Bone marrow (tissue), 2 donors: Measurements from ENCODE around the gene SLC16A3.
"Not testable (repeated sequence)": the region's sequence is repeated elsewhere in the genome, so short reads cannot be mapped to it uniquely, and the experiment has no call there.

ENCODE experiments used
- DNase-seq, 2 donors: peaks; one replicate each; lab custom pipeline; 2025; lab: John Stamatoyannopoulos, UW

The SLC16A3 gene

DNA sequence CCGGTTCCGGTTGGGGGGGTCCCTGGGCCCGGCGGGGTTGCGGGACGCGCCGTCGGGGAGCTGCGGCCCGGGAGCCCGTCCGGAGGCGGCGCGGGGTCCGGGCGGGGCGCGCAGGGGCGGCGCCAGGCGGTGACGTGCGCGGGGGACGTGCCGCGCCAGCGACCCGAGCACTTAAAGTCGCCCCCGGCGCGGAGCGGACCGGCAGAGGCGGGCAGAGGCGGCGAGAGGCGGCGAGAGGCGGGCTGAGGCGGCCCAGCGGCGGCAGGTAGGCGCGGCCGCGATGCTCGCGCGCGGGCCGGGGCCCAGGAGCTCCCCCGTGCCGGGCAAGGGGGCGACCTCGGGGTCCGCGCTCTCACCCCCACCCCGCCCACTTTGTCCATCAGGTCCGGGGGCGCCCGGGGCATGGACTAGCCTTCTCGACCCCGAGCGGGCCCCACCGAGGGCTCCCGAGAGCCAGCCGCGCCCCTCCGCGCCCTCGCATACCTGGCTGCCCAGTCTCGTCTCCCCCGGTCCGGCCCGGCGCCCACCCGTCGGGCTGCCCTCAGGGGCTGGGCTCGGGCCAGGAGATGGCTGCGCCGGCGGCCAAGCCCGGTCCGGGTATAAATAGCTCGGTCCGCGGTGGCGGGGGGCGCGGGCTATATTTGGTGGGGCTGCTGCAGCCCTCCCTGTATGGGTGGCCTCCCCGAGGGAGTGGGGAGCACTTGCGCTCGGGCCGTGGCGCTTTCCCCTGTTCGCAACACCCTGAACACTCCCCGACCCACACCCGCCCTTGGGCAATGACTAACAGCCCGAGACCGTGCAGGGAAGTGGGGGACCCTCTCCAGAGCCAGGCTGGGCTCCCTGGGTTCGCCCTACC lies at the start of gene SLC16A3:
TSS of gene SLC16A3 (plus strand) at position 201 of the 856 bp plus-strand sequence. CDS start 6,967 bp downstream, outside the sequence.
- peak in 1 of 2 donors; percentile 81 for DNase-seq

DNA sequence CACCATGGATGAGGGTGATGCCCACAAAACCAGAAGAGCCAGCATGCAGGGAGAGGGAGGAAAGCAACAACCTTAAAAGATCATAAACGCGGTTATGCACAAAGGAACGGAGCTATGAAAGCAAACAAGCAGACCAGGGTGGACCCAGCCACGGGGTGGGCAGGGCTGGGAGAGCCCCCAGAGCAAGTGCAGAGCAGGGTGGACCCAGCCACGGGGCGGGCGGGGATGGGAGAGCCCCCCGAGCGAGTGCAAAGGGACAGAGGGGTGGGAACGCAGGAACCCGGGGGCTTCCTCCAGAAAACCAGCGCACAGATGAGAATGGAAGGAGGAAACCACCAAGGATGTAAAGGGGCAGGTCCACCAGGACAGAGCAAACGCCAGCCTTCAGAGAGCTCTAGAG lies 49.4 kb upstream of the SLC16A3 start:
- DNase-seq, result no peak

DNA sequence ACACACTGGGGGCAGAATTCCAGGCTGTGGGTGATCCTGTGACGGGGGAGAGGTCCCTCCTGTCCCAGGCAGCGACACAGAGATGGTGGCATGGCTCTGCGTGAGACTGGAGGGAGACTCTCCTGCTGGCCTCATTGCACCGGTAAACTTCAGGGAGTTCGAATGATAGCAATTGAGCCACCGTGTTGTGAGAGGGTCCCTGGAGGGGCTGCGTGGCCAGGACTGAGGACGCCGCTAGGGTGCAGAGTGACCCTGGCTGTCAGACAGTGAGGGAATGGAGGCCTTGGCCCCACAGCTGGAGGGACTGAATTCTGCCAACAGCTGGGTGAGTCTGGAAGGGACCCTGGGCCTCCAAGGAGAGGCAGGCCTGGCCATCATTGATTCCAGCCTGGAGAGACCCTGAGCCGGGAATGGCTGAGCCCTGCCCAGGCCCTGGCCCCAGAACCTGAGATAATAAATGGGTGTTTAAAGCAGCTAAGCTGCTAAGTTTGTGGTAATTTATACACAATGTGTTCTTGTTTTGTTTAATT lies 48.8 kb upstream of the SLC16A3 start:
- no peak for DNase-seq

DNA sequence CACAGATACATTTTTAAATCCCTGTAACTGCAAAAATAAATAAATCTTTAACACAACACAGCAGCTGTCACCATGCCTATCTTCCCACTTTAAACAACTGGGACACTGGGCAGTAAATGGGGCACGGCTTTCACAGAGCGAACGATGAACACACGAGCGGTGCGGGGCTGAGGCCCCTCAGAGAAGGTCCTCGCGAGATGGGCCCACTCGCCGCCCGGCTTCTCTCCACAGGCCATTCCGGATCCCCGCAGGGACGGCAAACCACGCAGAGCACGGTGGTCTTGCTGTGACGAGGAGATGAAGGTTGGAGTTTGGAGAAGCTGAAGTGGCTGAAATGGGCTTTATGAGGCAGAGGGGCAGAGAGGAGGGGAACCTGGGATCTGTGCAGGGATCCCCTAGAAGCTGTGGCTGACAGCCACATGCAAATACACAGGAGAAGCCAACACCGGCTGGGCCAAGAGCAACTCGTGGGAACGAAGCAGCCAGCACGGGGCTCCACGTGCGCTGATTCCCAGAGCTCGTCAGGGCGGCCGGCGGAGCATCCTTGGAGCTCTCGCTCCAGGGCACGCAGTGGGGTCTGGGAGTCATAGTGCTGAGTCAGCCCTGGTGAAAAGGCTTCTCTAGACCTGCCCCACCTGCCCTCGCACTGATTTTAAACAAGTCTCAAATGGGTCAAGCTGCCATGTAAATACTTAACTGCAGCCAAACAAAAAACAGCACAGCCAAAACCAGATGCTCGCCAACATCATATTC lies 47.9 kb upstream of the SLC16A3 start:
- no peak for DNase-seq

DNA sequence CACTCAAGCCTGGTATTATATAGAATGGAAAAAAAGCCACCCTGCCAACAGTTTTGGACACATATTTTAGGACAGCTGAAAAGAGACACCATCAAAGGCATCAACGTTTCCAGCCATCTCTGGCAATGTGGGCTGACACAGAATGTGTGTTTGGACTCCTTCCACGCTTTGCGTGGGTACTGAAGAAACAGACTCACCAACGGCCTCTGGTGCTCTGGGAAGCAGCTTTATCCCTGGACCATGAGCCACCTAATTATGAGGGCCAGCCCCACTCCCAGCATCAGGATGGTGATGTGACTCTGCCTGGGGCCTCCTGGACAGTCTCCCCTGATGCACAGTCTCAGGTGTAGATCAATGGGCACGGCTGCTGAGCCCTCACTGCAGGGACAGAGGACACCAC lies 44.1 kb upstream of the SLC16A3 start:
- no peak for DNase-seq

DNA sequence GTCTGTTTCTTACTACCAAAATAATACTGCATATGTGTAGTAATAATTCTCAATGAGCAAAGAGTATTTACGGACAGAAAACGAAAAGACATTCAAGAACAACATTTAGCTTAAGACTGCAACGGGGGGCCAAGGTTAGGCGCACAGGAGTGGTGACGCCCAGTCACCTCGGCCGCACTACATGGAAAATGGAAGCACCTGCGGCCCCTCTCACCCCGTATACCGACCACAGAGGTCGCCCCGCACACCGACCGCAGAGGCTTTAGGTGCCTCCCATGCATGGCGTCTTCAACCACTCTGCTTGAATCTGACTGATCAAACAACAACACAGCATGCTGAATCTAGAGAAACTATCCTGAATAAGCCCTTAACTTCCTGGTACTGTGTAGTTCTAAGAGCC lies 42.6 kb upstream of the SLC16A3 start:
- DNase-seq, result no peak

DNA sequence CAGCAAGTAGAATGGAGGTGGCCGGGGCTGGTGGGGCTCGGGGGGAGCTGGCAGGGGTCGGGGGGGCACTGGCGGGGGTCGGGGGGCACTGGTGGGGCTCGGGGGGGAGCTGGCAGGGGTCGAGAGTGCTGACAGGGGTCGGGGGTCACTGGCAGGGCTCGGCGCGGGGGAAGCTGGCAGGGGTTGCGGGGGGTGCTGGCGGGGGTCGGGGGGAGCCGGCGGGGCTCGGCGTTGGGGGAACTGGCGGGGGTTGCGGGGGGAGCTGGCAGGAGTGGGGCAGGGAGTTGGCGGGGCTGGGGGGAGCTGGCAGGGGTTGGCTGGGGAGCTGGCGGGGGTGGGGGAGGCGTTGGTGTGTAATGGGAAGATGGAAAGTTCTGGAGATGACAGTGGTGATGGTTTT lies 41.3 kb upstream of the SLC16A3 start:
- no peak for DNase-seq

DNA sequence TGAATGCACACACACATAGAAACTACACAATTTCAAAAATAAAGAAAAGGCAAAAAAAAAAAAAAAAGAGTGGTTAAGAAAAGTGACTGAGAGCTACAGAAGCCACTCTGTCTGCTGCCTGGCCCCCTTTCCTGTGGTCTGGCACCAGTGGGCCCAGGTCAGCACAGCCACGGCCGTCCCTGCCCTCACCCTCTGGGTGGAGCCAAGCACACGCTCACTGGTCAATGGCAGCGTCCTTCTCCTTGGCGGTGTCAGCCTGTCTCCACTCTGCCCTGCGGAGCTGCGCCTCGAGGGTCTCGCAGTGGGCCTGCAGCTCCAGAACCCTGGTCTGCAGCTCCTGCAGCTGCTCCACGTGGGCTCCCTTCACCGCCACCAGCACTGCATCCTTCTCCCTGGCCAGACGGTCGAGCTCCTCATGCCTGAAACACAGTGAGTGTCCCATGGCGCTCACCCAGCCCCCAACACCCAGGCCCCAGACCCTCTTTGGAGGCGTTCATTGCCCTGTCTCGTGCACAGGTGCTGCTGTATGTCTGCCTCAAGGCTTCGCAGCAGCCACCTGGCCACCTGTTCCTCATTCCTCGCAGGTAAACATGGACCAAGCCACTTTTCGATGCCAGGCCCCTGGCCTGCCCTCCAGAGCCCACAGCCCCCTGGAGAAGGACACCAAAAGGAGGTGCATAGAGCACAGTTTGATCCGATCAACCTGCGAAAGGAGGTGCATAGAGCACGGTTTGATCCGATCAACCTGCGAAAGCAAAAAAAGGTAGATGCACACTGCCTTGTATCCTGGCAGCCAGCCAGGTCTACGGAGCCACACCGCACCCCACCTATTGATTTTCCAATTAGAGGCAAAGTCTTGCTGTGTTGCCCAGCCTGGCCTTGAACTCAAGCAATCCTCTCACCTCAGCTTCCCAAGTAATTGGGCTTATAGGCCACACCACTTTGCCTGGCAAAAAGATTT lies 40.6 kb upstream of the SLC16A3 start:
- no peak for DNase-seq

DNA sequence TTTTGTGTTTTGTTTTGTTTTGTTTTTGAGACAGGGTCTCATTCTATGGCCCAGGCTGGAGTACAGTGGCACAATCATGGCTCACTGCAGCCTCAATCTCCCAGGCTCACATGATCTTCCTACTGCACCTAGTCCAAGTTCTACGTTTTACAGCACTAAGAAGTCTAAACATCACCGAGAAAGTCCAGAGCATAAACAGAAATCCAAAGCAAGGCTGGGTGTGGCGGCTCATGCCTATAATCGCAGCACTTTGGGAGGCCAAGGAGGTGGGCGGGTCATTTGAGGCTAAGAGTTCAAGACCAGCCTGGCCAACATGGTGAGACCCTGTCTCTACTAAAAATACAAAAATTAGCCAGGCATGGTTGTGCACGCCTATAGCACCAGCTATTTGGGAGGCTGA lies 35.8 kb upstream of the SLC16A3 start:
- DNase-seq, result not testable (repeated sequence)

DNA sequence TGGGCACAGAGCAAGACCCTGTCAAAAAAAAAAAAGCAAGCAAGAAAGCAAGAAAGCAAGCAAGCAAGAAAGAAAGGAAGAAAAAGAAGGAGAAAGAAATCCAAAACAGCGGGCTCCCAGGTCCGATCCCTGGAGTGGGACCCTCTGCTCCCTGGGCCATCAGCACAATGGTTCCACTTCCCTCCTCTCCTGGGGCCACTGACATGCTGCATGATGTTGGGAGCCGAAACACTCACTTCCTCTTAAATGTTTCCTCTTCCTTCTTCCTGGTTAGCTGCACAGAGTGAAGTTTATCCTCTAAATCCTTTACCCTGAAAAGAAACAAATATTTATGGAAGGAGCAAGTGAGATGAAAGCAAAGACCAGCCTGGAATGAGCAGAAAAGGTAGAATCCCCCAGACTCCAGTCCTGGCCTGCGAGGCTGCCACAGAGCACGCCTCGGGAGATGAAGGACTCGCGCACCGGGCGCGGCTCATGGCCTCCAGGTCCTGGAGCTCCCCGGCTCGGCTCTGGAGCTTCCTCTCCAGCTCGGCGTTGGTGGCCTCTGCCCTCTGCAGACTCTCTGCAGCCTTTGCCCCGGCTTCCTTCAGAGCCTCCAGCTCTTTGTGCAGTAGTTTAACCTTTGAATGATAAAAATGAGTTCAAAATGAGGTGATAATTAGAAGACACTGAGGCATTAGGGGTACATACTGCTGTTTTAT lies 35.2 kb upstream of the SLC16A3 start:
- DNase-seq, result no peak

DNA sequence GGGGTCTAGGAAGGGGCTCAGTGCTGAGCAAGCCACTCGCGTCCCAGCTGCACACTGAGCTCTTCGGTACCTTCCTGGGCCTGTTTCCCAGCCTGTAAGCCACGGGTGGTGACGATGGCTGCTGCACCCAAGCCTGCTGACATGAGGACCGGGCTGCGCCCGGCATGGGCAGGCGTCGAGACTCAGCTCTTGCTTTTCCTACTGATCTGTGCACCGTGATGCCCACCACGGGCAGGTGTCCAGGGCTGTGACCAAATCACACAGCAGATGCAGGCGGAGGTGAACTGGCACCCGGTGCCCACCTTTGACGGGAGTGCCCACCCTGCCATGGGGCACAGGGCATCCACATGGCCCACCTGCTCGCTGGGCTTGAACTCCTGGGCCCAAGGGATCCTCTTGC lies 34.1 kb upstream of the SLC16A3 start:
- DNase-seq, result no peak

DNA sequence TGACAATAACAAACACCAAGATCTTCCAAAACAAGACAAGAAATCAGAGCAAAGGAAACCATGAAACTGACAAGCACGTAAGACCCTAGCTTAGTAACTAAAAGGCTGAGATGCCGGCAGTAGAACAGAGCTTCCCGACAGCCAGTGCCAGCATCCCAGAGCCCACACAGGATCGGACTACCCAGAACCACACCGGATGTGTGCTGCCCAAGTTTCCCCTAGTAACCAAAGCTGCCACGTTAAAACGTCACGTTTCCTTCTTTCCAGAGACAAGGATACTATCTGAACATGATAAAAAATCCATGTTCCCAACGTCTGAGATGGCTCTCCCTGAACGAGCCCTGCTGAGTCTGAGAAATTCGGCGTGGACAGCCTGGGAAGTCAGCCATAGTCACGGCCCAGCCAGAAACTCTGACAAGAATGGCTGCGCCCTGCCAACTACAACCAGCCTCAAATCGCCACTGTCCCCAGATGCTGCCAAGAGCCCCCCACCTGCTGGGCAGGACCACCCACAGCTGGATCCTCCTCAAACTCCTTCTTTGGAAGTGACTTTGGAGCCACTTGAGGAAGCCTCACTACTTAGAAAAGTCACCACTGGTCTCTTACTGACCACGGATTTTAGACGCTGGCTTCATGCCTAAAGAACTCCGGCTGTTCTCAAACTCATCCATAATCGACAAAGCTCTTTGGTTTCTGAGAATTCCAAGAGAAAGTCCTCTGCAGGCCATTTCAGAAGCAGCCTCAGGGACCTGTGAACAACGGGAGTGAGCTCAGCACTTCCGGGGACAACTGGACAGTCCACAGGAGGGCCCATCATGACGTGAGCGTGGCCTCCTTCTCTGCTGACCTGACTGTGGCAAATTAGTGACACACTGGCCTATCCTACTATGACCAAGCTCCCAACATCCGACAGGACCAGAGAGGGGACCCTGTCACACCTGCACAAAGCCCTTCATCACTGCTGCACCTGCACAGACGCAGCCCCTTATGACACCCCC lies 32.9 kb upstream of the SLC16A3 start:
- DNase-seq, result no peak

DNA sequence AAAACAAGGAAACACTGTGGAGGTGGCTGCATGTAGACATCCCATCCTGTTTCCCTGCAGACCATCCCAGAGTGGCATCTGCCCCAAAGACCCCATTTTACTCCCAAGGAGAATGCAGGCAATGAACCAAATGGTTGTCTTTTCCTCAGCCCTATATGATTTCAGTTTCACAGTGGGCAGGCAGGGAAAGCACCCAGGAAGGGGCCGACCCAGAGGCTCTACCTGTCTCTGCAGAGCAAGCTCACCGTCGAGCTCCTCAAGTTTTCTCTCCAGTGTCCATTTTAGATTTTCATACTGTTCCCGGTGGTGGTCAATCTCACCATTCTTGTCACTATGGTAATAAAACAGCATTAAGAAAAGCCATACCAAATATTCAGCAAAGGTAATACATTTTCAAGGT lies 30.8 kb upstream of the SLC16A3 start:
- no peak for DNase-seq

DNA sequence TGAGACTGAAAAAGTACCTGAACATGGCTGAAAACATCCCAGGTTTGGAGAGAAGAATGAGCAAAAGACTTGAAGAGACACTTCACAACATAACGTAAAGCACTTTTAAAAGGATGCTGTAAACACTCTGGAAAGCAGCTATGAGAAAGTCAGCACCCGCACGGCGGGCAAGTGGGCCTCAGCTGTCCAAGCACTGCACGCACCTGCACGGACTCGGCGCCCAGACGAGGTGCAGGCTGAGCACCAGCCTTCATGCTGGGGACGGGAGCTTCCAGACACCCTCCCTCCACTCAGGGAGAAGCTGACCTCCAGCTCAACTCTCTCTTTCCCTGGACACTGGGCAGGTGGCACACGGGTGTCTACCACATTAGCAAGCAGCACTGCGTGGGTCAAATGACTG lies 29.3 kb upstream of the SLC16A3 start:
- no peak for DNase-seq

DNA sequence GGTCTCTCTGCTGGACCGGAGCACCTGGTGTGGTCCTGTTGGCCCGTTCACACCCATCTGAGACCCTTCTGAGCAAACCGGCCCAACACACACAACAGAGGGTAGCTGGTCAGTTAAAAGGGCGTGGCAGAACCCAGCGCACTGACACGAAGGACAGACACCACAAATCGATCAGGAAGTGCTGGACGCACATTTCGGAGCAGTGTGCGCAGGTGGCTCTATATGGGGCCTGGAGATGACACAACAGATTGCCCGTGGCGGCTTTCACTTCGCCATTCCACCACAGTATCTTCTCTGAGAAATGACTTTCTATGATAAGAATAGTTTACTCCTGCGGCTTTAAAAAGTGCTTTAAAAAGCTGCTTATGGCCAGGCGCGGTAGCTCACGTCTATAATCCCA lies 28.7 kb upstream of the SLC16A3 start:
- no peak for DNase-seq

DNA sequence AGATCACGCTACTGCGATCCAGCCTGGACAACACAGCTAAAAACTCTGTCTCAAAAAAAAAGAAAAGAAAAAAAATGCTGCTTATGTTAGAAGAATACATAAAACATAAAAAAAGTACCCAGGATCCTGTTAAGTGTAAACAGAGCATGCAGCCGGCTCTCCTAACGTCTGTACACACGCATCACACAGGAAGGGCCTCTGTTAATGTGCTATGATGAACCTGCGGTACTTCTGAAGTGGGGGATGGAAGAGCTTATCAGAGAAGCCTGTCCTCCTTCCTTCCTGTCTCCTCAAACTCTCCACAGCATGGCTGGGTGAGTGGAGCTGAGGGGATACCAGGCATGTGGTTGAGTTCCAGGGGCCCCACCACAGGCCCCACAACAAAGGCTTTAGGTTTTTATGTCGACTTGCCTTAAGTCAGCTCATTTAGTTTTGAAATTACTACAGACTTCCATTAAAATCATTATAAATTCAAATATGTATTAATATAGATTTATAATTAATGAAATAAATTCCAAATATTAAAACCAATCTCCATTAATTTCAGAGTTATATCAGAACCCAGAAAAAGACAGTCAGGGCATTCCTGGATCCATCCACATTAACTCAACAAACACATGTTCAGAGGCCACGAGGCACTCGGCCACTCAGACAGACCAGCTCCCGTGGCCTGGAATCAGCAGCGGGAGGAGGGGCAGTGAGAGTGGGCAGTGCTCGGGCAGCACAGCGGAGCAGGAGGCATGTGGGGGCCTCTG lies 27.9 kb upstream of the SLC16A3 start:
- DNase-seq, result peak in 1 of 2 donors; percentile 88

DNA sequence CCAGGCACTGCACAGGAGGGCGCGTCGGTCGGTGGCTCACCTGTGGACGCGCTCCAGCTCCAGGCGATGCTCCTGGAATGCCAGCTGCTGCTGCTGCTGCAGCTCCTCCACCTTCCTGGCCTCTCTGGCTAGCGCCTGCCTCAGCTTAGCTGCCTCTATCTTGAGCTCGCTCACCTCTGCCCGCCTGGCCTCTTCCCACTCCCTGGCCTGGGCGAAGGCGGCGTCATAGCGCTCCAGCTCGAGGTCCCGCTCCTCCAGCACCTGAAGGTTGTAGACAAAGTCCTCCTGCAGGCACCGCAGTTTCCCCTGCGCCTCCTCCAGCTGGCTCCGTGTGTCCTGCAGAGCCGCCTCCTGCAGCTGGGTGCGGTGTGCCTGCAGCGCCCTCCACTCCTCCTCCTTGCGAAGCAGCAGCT lies 27.3 kb upstream of the SLC16A3 start:
- DNase-seq, result no peak

DNA sequence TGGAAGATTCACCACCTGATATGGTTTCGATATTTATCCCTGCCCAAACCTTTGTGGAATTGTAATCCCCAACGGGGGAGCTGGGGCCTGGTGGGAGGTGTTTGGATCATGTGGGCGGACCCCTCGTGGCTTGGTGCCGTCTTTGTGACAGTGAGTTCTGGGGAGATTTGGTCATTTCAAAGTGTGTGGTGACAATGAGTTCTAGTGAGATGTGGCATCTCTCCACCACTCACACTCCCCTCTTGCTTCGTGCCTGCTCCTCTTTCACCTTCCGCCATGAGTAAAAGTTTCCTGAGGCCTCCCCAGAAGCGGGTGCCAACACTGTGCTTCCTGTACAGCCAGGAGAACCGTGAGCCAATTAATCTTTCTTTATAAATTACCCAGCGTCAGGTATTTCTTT lies 25.9 kb upstream of the SLC16A3 start:
- DNase-seq, result no peak

DNA sequence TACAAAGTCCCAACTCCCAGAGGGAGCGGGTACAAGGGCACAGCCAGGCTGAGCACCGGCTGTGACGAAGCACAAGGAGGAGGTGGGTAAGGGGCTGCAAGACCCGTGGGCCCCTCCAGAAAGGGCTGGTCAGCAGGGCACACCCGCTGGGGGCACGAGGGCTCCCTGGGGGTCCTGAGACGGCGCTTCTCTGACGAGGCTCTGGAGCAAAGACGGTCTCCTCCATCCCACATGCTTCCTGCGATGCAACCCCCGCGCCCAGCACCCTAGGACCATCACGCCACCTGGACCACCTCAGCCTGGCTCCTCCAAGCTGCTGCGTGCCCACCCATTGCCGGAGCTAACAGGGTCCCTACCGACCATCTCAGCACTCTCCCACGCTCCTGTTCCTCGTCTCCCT lies 24.9 kb upstream of the SLC16A3 start:
- DNase-seq, result no peak
